MM.1S (cell line): ENCODE results near the gene OSBPL5.

ENCODE experiments used
- EZH2 ChIP-seq: fragments of 300-600 bp; sonication (generic); optimal IDR thresholded peaks from 2 replicates; pipeline ENCODE3; 2017; ENCODE audit warnings: low read depth, mild to moderate bottlenecking, antibody characterized with exemption, low read length, mixed read lengths
- EZH2phosphoT487 ChIP-seq: fragments of 300-600 bp; sonication (generic); IDR thresholded peaks from 2 replicates; pipeline ENCODE4 v1.6.1; 2018; ENCODE audit warnings: antibody characterized with exemption, low read length
- TF ChIP-seq, protein P1 (sequence below): fragments of 300-600 bp; sonication (generic); IDR thresholded peaks from 2 replicates; pipeline ENCODE4 v1.5.1; 2016; ENCODE audit warnings: antibody characterized with exemption, low read length, mixed read lengths

DNA sequence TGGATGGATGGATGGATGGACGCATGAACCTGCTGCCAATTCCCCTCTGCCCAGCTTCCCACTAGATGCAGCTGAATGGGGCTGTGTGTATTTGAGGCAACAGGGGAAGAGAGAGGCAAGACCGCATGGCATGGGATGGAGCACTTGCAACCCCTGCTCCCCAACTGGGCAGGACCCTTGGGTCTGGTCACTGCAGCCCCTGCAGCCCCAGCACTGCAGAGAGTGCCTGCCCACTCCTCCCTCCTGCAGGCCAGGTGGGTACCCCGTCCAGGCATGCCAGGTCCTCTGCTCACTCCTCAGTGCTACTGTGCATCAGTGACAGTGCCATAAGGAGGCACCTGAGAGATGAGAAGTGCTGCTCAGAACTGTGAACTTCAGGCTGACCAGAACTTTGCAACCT, 40.3 kb downstream of the OSBPL5 start:
- TF ChIP-seq, protein P1, sequence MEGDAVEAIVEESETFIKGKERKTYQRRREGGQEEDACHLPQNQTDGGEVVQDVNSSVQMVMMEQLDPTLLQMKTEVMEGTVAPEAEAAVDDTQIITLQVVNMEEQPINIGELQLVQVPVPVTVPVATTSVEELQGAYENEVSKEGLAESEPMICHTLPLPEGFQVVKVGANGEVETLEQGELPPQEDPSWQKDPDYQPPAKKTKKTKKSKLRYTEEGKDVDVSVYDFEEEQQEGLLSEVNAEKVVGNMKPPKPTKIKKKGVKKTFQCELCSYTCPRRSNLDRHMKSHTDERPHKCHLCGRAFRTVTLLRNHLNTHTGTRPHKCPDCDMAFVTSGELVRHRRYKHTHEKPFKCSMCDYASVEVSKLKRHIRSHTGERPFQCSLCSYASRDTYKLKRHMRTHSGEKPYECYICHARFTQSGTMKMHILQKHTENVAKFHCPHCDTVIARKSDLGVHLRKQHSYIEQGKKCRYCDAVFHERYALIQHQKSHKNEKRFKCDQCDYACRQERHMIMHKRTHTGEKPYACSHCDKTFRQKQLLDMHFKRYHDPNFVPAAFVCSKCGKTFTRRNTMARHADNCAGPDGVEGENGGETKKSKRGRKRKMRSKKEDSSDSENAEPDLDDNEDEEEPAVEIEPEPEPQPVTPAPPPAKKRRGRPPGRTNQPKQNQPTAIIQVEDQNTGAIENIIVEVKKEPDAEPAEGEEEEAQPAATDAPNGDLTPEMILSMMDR = no peak
- TF ChIP-seq EZH2 = no peak
- no peak for TF ChIP-seq EZH2phosphoT487
